Activated B cell treated with CpG ODN at 0.5 μM for 24 hours (primary cell): ENCODE measurements around the gene PDZD11. TPM values are rescaled to one million over a fixed set of nuclear protein-coding genes. Genes with fewer than 3 reads are reported as not detected.

ENCODE experiments used
- ATAC-seq: fragments of 200-7000 bp; cut with Tn5 transposase; one replicate; pipeline ENCODE4 v1.10.0; 2021; ENCODE audit warnings: low read depth, mild to moderate bottlenecking, moderate library complexity
- CTCF ChIA-PET: fragments of 350-600 bp; sonication (Branson Sonifier 250); formaldehyde crosslinking; loops from one replicate; lab custom pipeline; 2021; ENCODE audit warnings: antibody characterized with exemption; lab: Charles Lee
- POLR2A ChIA-PET: fragments of 350-600 bp; sonication (Branson Sonifier 250); formaldehyde crosslinking; loops from one replicate; lab custom pipeline; 2021; ENCODE audit warnings: antibody characterized with exemption; lab: Charles Lee
- DNase-seq: peaks from one replicate; pipeline ENCODE4 v3.0.0; 2022
- H3K27ac Mint-ChIP-seq: one replicate; pipeline ENCODE4 v1.8.0; 2020; ENCODE audit warnings: mixed read lengths
- H3K27me3 Mint-ChIP-seq: one replicate; pipeline ENCODE4 v1.8.0; 2021; ENCODE audit warnings: mixed read lengths
- H3K36me3 Mint-ChIP-seq: one replicate; pipeline ENCODE4 v1.8.0; 2021; ENCODE audit warnings: low read depth, mixed read lengths
- H3K4me1 Mint-ChIP-seq: one replicate; pipeline ENCODE4 v1.8.0; 2021; ENCODE audit warnings: mixed read lengths
- H3K4me3 Mint-ChIP-seq: one replicate; pipeline ENCODE4 v1.8.0; 2020; ENCODE audit warnings: mild to moderate bottlenecking, mixed read lengths
- H3K9me3 Mint-ChIP-seq: one replicate; pipeline ENCODE4 v1.8.0; 2020; ENCODE audit warnings: mixed read lengths
- CTCF ChIP-seq: fragments of 200-600 bp; IDR thresholded peaks from one replicate; pipeline ENCODE4 v1.8.0; 2022; ENCODE audit warnings: antibody characterized with exemption, mild to moderate bottlenecking
- intact Hi-C: fragments of 100-400 bp; cut with micrococcal nuclease; formaldehyde crosslinking; loops from one replicate; pipeline ENCODE4 v1.15.1; 2024
- total RNA-seq: library from RNA; stranded (reverse); gene quantifications from 2 replicates; pipeline ENCODE4 v1.2.3, GENCODE V29; 2022

PDZD11 gene
- total RNA-seq, 1 donor from 2014 or later: 17.1 TPM

GRCh38 chrX:70293621-70294020 lies 3.9 kb upstream of the PDZD11 start:
- no peak for ATAC-seq
- intact Hi-C loops: no loop called here
- DNase-seq: no peak
- TF ChIP-seq CTCF: no peak
- H3K4me1 Mint-ChIP-seq: peaks cover 13% of the 10 kb centered on the region
- H3K27ac Mint-ChIP-seq: no peak overlapping the region
- POLR2A ChIA-PET: no interaction called here
- no peaks in the 10 kb centered on the region for H3K9me3 Mint-ChIP-seq
- no peaks in the 10 kb centered on the region for H3K36me3 Mint-ChIP-seq
- no peak overlapping the region for H3K4me3 Mint-ChIP-seq
- H3K27me3 Mint-ChIP-seq: no peaks in the 10 kb centered on the region
- CTCF ChIA-PET: no interaction called here

GRCh38 chrX:70292788-70293187 lies 3.1 kb upstream of the PDZD11 start:
- ATAC-seq (no peak), DNase-seq (no peak)
- no peaks in the 10 kb centered on the region for H3K9me3 Mint-ChIP-seq
- intact Hi-C loops: no loop called here
- no peak overlapping the region for H3K4me3 Mint-ChIP-seq
- H3K27ac Mint-ChIP-seq: no peak overlapping the region
- no peaks in the 10 kb centered on the region for H3K27me3 Mint-ChIP-seq
- ChIA-PET CTCF (no interaction called here), POLR2A (no interaction called here)
- peaks cover under 1% of the 10 kb centered on the region for H3K36me3 Mint-ChIP-seq
- TF ChIP-seq CTCF: no peak
- H3K4me1 Mint-ChIP-seq: peaks cover 13% of the 10 kb centered on the region

GRCh38 chrX:70289168-70289792 lies 447 bp downstream of the PDZD11 start:
- TF ChIP-seq CTCF: no peak
- ChIA-PET POLR2A (no interaction called here), CTCF (interaction anchor here (0.6 kb wide), 1 partner anchor 148 kb away, joined by 3 read pairs; no protein-coding TSS in a partner anchor)
- H3K9me3 Mint-ChIP-seq: no peaks in the 10 kb centered on the region
- H3K36me3 Mint-ChIP-seq: peaks cover 28% of the 10 kb centered on the region
- H3K4me1 Mint-ChIP-seq: peaks cover 13% of the 10 kb centered on the region
- DNase-seq: no peak
- no peaks in the 10 kb centered on the region for H3K27me3 Mint-ChIP-seq
- intact Hi-C loops: no loop called here
- no peak for ATAC-seq
- H3K27ac Mint-ChIP-seq: peak overlapping the region; percentile 72
- peak overlapping the region; percentile 86 for H3K4me3 Mint-ChIP-seq

- intact Hi-C loops: no loop called here
- CTCF ChIA-PET: no interaction called here
- H3K36me3 Mint-ChIP-seq: peaks cover 31% of the 10 kb centered on the region
- H3K4me1 Mint-ChIP-seq: no peaks in the 10 kb centered on the region
- no peak for ATAC-seq
- no peak within 1 kb of the TSS for H3K4me3 Mint-ChIP-seq
- DNase-seq: no peak
- no peak for TF ChIP-seq CTCF
- H3K27me3 Mint-ChIP-seq: no peaks in the 10 kb centered on the region
- H3K9me3 Mint-ChIP-seq: no peaks in the 10 kb centered on the region
- no peak within 1 kb of the TSS for H3K27ac Mint-ChIP-seq
- POLR2A ChIA-PET: no interaction called here
Measured at GRCh38 chrX:70281951-70282350, 7.8 kb downstream of the PDZD11 start, which contains the start of gene RAB41. RAB41 (plus strand) TSS chrX:70282172; CDS start chrX:70282218, 46 bp downstream.

GRCh38 chrX:70280573-70280972 lies 9.2 kb downstream of the PDZD11 start:
- ChIA-PET POLR2A (no interaction called here), CTCF (no interaction called here)
- H3K36me3 Mint-ChIP-seq: peaks cover 20% of the 10 kb centered on the region
- H3K9me3 Mint-ChIP-seq: no peaks in the 10 kb centered on the region
- TF ChIP-seq CTCF: no peak
- no peak for DNase-seq
- H3K27ac Mint-ChIP-seq: no peak overlapping the region
- H3K4me1 Mint-ChIP-seq: no peaks in the 10 kb centered on the region
- ATAC-seq: no peak
- no peak overlapping the region for H3K4me3 Mint-ChIP-seq
- no peaks in the 10 kb centered on the region for H3K27me3 Mint-ChIP-seq
- intact Hi-C loops: no loop called here
